T-helper 2 cell treated with Interferon-gamma antibody and Interleukin-4, amounts not matched to agents 100 ng/mL and 5 ng/mL, for 36 hours (primary cell): Measurements from ENCODE around the gene PKD2. TPM values are rescaled to one million over a fixed set of nuclear protein-coding genes. Genes with fewer than 3 reads are reported as not detected.
"Not testable (repeated sequence)": the region's sequence is repeated elsewhere in the genome, so short reads cannot be mapped to it uniquely, and the experiment has no call there.

Experiments
- intact Hi-C: fragments of 100-400 bp; cut with micrococcal nuclease; formaldehyde crosslinking; loops from one replicate; pipeline ENCODE4 v1.15.1; 2023
- total RNA-seq: library from RNA; stranded (reverse); gene quantifications from 2 replicates; pipeline ENCODE4 v1.2.3, GENCODE V29; 2022

Gene PKD2
- total RNA-seq, 1 donor from 2014 or later = 24.5 TPM

DNA sequence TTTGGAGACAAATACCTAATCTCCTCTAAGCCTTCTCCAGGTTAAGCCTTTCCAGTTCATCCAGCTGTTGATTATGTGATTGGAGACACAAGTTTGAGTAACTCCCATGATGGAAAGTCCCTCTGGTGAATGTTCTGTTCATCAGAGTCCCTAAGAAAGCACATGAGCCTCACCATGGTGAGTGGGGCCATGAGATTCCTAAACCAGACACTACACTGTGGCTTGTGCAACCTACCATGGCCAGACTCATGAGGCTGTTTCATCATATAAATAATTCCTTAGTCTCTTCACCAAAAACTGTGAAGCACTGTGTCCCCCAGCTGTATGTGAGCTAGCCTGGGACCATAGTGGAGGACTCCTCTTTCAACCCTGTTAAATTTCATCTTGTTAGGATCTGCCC is 14.4 kb downstream of the PKD2 start:
- intact Hi-C loops = no loop called here

GRCh38 chr4:88022289-88022688 is 14.9 kb downstream of the PKD2 start:
- intact Hi-C loops = no loop called here

DNA sequence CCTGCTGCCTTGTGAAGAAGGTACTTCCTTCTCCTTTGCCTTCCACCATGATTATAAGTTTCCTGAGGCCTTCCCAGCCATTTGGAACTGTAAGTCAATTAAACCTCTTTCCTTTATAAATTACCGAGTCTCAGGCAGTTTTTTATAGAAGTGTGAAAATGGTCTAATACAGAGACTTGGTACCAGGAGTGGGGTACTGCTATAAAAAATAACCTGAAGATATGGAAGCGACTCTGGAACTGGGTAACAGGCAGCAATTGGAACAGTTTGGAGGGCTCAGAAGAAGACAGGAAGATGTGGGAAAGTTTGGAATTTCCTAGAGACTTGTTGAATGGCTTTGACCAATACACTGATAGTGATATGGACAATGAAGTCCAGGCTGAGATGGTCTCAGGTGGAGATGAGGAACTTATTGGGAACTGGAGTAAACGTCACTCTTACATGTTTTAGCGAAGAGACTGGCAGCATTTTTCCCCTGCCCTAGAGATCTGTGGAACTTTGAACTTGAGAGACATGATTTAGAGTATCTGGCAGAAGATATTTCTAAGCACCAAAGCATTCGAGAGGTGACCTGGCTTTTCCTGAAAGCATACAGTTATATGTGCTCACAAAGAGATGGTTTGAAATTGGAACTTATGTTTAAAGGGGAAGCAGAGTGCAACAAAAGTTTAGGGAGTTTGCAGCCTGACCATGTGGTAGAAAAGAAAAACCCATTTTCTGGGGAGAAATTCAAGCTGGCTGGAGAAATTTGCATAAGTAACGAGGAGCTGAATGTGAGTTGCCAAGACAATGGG is 18.6 kb downstream of the PKD2 start:
- intact Hi-C loops = not testable (repeated sequence)

DNA sequence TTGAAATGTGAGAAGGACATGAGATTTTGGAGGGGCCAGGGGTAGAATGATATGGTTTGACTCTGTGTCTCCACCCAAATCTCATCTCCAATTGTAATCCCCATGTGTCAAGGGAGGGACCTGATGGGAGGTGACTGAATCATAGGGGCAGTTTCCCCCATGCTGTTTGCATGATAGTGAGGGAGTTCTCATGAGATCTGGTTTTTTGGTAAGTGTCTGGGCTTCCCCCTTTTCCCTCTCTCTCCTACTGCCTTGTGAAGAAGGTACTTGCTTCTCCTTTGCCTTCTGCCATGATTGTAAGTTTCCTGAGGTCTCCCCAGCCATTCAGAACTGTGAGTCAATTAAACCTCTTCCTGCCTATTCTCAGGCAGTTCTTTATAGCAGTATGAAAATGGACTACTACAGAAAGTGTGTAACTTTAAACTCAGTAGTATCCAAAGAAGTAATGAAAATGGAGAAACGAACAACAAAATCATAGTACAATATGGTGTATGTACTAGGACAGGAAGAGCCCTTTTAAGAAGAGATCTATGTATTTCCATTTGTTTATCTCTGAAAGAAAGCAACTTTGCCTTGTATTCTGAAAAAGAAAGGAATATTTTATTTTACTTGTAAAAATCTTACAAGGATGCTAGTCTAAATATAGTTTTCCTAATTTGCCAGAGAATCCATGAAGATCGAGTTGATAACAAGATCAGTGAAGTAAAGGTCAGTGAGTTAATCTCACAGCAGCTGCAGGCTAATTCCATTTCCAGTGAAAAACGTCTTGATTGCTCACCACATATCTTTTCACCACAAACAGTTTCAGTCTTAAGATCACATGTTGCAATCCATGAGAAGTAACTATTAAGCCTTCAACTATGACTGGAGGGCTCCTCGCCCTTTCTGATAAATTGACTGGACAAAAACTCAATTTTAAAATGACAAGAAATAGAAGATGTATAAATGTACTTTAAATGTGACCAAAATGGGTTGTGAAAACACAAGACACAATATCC is 20.5 kb downstream of the PKD2 start:
- intact Hi-C loops = no loop called here

DNA sequence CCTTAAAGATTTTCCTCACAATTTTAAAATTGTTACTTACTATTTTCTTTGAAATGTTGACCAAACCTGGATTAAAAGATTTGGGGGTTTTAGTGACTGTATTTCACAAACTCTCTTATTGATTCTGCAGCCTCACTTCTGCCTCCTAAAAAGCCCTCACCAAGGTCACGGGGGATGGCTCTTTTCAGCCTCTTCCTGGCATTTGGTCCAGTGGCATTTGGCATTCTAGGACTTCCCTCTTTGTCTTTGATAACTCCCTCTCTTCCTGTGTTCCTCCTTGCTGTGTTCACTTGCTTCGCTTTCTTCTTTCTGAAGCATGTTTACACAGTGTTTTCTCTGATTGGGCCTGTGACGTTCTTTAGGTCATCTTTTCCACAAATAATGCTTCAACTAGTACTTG is 21.5 kb downstream of the PKD2 start:
- intact Hi-C loops = no loop called here

GRCh38 chr4:88029556-88029955 is 22.1 kb downstream of the PKD2 start:
- intact Hi-C loops = no loop called here

DNA sequence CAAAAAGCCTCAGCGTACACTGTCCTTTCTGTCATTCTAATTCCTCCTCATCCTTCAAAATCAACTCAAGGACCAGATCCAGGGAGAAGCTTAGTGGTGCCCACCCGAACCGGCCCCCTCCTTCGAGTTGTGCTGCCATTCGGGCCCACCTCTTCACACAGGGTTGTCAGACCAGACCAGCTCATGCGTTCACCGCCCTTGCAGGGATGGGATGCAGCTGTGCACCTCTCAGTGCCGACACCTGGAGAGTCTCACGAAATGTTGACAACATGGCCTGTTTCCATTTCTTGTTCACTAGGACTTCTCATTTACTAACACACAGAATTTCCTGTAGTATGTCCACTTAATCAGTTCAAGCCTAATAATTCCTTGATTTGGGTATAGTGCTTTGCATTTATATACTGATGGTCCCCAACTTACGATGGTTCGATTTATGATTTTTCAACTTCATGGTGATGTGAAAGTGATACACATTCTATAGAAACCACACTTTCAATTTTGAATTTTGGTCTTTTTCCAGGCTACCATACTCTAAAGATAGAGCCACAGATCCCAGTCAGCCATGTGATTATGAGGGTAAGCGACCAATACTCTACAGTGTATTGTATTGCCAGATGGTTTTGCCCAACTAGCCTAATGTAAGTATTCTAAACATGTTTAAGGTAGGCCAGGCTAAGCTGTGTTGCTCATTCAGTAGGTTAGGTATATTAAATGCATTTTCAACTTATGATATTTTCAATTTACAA is 23.3 kb downstream of the PKD2 start:
- intact Hi-C loops = loop anchor here (5.0 kb wide), 1 partner anchor 487 kb away; no protein-coding TSS in a partner anchor

DNA sequence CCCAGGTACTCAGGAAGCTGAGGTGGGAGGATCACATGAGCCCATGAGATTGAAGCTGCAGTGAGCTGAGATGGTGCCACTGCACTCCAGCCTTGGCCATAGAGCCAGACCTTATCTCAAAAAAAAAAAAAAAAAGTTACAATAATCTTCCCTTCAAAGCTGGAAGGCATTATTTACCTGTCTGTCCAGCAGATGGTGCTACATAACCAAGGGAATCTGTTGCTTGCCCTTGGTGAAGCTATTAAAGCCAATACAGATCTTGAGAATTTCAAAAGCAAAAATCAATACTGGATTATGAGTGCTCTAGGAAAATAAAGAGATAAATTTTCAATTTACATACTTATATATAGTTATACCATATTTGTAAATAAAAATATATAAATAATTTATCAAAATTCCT is 25.9 kb downstream of the PKD2 start:
- intact Hi-C loops = loop anchor here (1.0 to 5.0 kb wide), 2 partner anchors 179 to 484 kb away; no protein-coding TSS in a partner anchor

- intact Hi-C loops = no loop called here
Observed at GRCh38 chr4:88035292-88035691, 27.9 kb downstream of the PKD2 start.

GRCh38 chr4:88037447-88037846 is 30.0 kb downstream of the PKD2 start:
- intact Hi-C loops = no loop called here

- intact Hi-C loops = no loop called here
Observed at GRCh38 chr4:88037936-88038335, 30.5 kb downstream of the PKD2 start.

GRCh38 chr4:88040707-88041106 is 33.3 kb downstream of the PKD2 start:
- intact Hi-C loops = no loop called here

- intact Hi-C loops = no loop called here
Observed at GRCh38 chr4:88041626-88042025, 34.2 kb downstream of the PKD2 start.

GRCh38 chr4:88043001-88043400 is 35.6 kb downstream of the PKD2 start:
- intact Hi-C loops = no loop called here

GRCh38 chr4:88043586-88044340 is 36.3 kb downstream of the PKD2 start:
- intact Hi-C loops = no loop called here

- intact Hi-C loops = no loop called here
Observed at GRCh38 chr4:88045021-88045420, 37.6 kb downstream of the PKD2 start.

GRCh38 chr4:88054229-88054628 is 46.8 kb downstream of the PKD2 start:
- intact Hi-C loops = no loop called here

DNA sequence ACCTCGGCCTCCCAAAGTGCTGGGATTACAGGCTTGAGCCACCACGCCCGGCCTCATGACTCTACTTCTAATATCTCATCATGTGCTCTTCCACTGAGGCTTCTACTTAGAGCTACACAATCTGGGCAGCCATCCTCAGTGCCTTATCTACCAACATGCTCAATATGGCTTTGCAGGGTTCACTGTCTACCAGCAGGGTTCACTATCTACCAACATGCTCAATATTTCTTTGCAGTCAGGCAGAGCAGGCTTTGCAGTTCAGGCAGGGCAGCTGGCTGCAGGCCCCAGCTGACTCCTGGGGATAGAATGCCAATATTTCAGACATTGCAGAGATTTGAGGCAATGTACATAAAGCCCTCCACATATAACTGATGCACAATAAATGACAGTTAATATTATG is 47.5 kb downstream of the PKD2 start:
- intact Hi-C loops = no loop called here

DNA sequence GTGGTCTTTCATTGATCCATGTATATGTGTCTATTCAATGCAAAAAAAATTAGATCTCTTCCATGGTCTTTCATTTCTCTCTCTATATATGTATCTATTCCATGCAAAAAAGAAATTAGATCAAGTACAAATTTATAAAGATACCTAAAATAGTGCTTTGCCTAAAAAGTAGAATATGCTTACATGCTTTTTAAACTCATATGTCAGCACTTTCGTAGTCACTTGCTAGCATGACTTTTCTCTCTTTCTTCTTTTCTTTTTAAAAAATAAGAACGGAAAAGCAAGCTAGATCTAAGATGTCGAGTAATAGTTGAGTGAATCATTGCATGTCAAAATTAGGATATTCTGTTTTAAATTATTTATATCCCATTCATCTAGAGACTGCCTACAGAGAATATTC is 50.9 kb downstream of the PKD2 start:
- intact Hi-C loops = no loop called here

- intact Hi-C loops = no loop called here
Observed at GRCh38 chr4:88059766-88060165, 52.3 kb downstream of the PKD2 start.

DNA sequence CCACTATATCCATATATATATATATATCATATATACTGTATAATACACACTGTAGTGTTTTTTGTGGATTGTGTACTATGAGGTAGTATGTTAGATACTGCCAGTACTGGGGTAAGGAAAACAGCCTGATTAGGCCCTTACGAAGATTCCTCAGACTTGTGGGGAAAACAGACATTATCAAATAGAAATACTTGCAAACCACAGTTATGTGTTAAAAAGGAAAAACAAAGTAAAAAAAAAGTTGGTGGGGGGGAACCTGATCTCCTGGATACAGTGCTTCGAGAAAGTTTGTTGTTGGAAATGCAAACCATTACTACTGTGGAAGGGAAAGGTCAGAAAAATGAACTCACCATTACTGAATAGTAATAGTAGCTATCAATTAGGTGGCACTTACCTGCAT is 53.0 kb downstream of the PKD2 start:
- intact Hi-C loops = no loop called here
